Upper lobe of left lung (tissue), 6 donors: ENCODE results near the gene SLCO1B3. TPM values are rescaled to one million over a fixed set of nuclear protein-coding genes. Genes with fewer than 3 reads are reported as not detected.

Source experiments
- ATAC-seq, 2 donors: fragments of 200-7000 bp; cut with Tn5 transposase; one replicate each; pipeline ENCODE4 v1.9.1; 2022; ENCODE audit warnings: mild to moderate bottlenecking in 2 of 2, moderate library complexity in 2 of 2; ENCODE audit not compliant: low FRiP score in 2 of 2
- DNase-seq, 2 donors: peaks; one replicate each; pipeline ENCODE4 v3.0.0-alpha.2; 2019 to 2020
- H3K27ac ChIP-seq, 4 donors: fragments of 200-600 bp; sonication (generic); one replicate each; pipeline ENCODE4 v1.5.1; 2016 to 2019
- H3K27me3 ChIP-seq, 4 donors: fragments of 200-600 bp; sonication (generic); one replicate each; pipeline ENCODE4 v1.5.1; 2017 to 2019
- H3K36me3 ChIP-seq, 4 donors: fragments of 200-600 bp; sonication (generic); one replicate each; pipeline ENCODE4 v1.5.1; 2016 to 2019
- H3K4me1 ChIP-seq, 4 donors: fragments of 200-600 bp; sonication (generic); one replicate each; pipeline ENCODE4 v1.5.1; 2018 to 2019
- H3K4me3 ChIP-seq, 4 donors: fragments of 200-600 bp; sonication (generic); one replicate each; pipeline ENCODE4 v1.5.1; 2017 to 2019; ENCODE audit warnings: mild to moderate bottlenecking in 2 of 4, moderate library complexity in 1 of 4
- H3K9me3 ChIP-seq, 4 donors: fragments of 200-600 bp; sonication (generic); one replicate each; pipeline ENCODE4 v1.5.1; 2018 to 2019
- EP300 ChIP-seq, 4 donors: sonication (generic); formaldehyde crosslinking; IDR thresholded peaks; one replicate each; pipeline ENCODE4 v1.5.1; 2017; ENCODE audit warnings: antibody characterized with exemption in 4 of 4, control low read depth in 2 of 4
- POLR2A ChIP-seq, 4 donors: fragments of 450-650 bp; IDR thresholded peaks; one replicate each; pipeline ENCODE4 v1.5.1; 2016 to 2017; ENCODE audit warnings: antibody characterized with exemption in 4 of 4, mild to moderate bottlenecking in 2 of 4
- POLR2AphosphoS5 ChIP-seq, 2 donors: sonication (generic); formaldehyde crosslinking; IDR thresholded peaks; one replicate each; pipeline ENCODE4 v1.5.1; 2017; ENCODE audit warnings: antibody characterized with exemption in 2 of 2
- WGBS, 2 donors: methylation state at CpG; one replicate each; pipeline ENCODE4 v1.1.5; 2017 to 2018; 5-methylcytosine and 5-hydroxymethylcytosine counted together
- total RNA-seq, 6 donors: library from RNA; depleted of rRNA in 4 of 6; stranded (reverse); fragments of >200 nt in 4 of 6; gene quantifications; one replicate each; pipeline versions ENCODE4 v1.1.0 to v1.2.1, GENCODE V29; 2016 to 2021
- TF ChIP-seq, protein P1 (sequence below), 6 experiments: fragments of 450-650 bp in 4 of 6; fragments of 200-600 bp in 2 of 6; sonication (generic) in 2 of 6; IDR thresholded peaks; one replicate each; pipeline ENCODE4 v1.5.1; 2016 to 2019; ENCODE audit warnings: antibody characterized with exemption in 6 of 6
- donor health status: DM: no; HTN: no; CAD: no; lungs with moderate emphysema.
- donor health status: DM: no; HTN: yes; CAD: no; lungs with severe emphysema.

The SLCO1B3 gene
- total RNA-seq, 6 donors from 2014 or later: 0.13 to 0.86 (median 0.69) TPM; not detected in 3

DNA sequence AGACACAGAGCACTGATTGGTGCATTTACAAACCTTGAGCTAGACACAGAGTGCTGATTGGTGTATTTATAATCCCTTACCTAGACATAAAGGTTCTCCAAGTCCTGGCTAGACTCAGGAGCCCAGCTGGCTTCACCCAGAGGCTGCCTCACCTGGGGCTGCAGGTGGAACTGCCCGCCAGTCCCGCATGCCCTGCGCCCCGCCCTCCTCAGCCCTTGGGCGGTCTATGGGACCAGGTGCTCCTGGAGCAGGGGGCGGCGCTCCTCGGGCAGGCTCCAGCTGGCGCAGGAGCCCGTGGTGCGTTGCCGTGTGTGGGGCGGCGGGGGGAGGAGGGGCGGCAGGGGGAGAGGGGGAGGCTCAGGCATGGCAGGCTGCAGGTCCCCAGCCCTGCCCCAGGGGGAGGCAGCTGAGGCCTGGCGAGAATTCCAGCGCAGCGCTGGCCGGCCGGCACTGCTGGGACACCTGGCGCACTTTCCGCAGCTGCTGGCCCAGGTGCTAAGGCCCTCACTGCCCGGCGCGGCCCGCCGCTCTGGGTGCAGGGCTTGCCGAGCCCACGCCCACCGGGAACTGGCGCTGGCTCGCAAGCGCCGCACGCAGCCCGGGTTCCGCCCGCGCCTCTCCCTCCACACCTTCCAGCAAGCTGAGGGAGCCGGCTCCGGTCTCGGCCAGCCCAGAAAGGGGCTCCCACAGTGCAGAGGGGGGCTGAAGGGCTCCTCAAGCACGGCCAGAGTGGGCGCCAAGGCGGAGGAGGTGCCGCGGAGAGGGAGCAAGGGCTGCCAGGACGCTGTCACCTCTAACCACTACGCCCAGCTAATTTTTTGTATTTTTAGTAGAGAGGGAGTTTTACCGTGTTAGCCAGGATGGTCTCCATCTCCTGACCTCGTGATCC is 3.1 kb upstream of the SLCO1B3 start:
- H3K4me3 ChIP-seq: no peak overlapping the region
- WGBS, 2 donors: 87 to 95% methylated on average over 8 to 41 of the region's 51 CpGs
- H3K36me3 ChIP-seq: no peaks in the 10 kb centered on the region
- H3K4me1 ChIP-seq: no peaks in the 10 kb centered on the region
- TF ChIP-seq POLR2AphosphoS5 (IDR thresholded peaks at IDR 0.05) (no peak), POLR2A (IDR thresholded peaks at IDR 0.05) (no peak), EP300 (IDR thresholded peaks at IDR 0.05) (no peak)
- TF ChIP-seq, protein P1, sequence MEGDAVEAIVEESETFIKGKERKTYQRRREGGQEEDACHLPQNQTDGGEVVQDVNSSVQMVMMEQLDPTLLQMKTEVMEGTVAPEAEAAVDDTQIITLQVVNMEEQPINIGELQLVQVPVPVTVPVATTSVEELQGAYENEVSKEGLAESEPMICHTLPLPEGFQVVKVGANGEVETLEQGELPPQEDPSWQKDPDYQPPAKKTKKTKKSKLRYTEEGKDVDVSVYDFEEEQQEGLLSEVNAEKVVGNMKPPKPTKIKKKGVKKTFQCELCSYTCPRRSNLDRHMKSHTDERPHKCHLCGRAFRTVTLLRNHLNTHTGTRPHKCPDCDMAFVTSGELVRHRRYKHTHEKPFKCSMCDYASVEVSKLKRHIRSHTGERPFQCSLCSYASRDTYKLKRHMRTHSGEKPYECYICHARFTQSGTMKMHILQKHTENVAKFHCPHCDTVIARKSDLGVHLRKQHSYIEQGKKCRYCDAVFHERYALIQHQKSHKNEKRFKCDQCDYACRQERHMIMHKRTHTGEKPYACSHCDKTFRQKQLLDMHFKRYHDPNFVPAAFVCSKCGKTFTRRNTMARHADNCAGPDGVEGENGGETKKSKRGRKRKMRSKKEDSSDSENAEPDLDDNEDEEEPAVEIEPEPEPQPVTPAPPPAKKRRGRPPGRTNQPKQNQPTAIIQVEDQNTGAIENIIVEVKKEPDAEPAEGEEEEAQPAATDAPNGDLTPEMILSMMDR (IDR thresholded peaks at IDR 0.05): no peak
- H3K27ac ChIP-seq: no peak overlapping the region
- DNase-seq: peak in 1 of 2 donors; percentile 75
- no peaks in the 10 kb centered on the region for H3K27me3 ChIP-seq
- ATAC-seq: peak; percentile 17 to 46
- H3K9me3 ChIP-seq: no peaks in the 10 kb centered on the region

DNA sequence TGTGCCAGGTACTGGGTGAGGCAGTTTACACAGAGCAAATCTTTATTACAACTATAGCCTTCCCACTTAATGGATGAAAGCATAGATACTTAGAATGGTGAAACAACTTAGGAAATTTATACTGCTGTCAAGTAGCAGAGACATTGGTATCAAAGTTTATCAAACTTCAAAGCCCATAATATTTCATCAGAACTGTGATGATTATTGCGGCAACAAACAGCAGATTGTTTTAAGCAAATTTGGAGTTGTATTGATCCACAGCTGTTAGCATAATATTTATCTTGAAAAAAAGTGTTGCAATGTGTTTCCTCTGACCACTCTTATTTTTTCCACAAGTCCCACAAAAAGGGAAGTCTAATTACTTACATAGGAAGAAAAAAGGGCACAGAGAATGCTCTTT is 2.0 kb upstream of the SLCO1B3 start:
- no peaks in the 10 kb centered on the region for H3K27me3 ChIP-seq
- no peak for DNase-seq
- TF ChIP-seq POLR2A (IDR thresholded peaks at IDR 0.05) (no peak), POLR2AphosphoS5 (IDR thresholded peaks at IDR 0.05) (no peak), EP300 (IDR thresholded peaks at IDR 0.05) (no peak)
- TF ChIP-seq, protein P1 (IDR thresholded peaks at IDR 0.05): no peak
- H3K4me1 ChIP-seq: no peaks in the 10 kb centered on the region
- no peak overlapping the region for H3K27ac ChIP-seq
- no peak overlapping the region for H3K4me3 ChIP-seq
- H3K36me3 ChIP-seq: no peaks in the 10 kb centered on the region
- WGBS, 2 donors: 47 to 53% methylated on average over 1 of the region's 1 CpG
- ATAC-seq: no peak
- no peaks in the 10 kb centered on the region for H3K9me3 ChIP-seq

DNA sequence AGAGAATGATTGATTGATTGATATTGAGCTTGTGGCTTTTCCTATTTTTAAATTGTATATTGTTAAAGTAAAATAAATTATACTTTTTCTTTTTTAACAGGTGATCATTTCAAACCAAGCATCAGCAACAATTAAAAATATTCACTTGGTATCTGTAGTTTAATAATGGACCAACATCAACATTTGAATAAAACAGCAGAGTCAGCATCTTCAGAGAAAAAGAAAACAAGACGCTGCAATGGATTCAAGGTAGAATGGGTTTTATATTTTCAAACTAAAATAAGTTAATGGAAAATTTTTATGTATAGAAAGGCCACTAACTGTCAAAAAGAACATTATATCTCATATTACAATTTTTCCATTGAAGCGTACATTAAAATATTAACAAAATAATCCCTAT is 5.1 kb downstream of the SLCO1B3 start:
- Histone ChIP-seq H3K27ac (no peak overlapping the region), H3K4me3 (no peak overlapping the region), H3K36me3 (no peaks in the 10 kb centered on the region), H3K9me3 (no peaks in the 10 kb centered on the region), H3K4me1 (no peaks in the 10 kb centered on the region), H3K27me3 (no peaks in the 10 kb centered on the region)
- DNase-seq (no peak), ATAC-seq (no peak)
- TF ChIP-seq POLR2A (IDR thresholded peaks at IDR 0.05) (no peak), POLR2AphosphoS5 (IDR thresholded peaks at IDR 0.05) (no peak), EP300 (IDR thresholded peaks at IDR 0.05) (no peak)
- TF ChIP-seq, protein P1 (IDR thresholded peaks at IDR 0.05): no peak
- 91 to 93% methylated on average over 2 of the region's 2 CpGs for WGBS, 2 donors

DNA sequence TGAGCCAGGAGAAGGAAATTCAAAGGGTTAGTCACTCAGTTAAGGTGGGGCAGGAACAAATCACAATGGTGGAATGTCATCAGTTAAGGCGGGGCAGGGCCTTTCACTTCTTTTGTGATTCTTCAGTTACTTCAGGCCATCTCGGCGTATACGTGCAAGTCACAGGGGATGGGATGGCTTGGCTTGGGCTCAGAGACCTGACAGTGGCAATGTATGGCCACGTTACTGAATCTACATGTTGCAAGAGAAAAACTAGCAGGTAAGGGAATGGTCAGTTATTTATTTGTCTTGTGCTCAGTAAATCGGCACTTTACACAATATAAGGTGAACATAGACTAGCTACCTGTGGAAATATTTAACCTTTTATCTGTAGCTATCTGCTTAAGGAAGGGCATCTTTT is 11.9 kb downstream of the SLCO1B3 start:
- Histone ChIP-seq H3K36me3 (no peaks in the 10 kb centered on the region), H3K27ac (no peak overlapping the region), H3K27me3 (no peaks in the 10 kb centered on the region), H3K4me3 (no peak overlapping the region), H3K4me1 (no peaks in the 10 kb centered on the region), H3K9me3 (no peaks in the 10 kb centered on the region)
- WGBS, 2 donors: 93 to 95% methylated on average over 6 of the region's 6 CpGs
- no peak for DNase-seq
- TF ChIP-seq EP300 (IDR thresholded peaks at IDR 0.05) (no peak), POLR2A (IDR thresholded peaks at IDR 0.05) (no peak), POLR2AphosphoS5 (IDR thresholded peaks at IDR 0.05) (no peak)
- TF ChIP-seq, protein P1 (IDR thresholded peaks at IDR 0.05): no peak
- no peak for ATAC-seq

DNA sequence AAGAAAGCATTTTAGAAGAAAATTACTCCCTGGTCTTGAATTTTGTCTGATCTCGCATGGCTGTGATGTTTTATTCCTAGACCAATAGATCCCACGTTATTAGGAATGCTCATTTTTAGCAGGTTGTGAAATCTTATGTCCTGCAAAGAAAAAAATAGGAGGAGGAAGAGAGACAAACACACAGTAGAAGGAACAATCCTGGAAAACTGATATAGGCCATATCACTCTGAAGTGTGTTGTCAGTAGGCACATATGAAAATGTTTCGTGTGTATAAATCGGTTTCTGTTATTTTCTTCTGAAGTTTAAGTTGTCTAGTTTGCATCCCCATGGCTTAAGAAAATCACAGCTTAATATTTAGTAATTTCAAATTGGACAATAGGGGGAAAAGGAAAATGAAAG is 12.4 kb downstream of the SLCO1B3 start:
- TF ChIP-seq EP300 (IDR thresholded peaks at IDR 0.05) (no peak), POLR2AphosphoS5 (IDR thresholded peaks at IDR 0.05) (no peak)
- WGBS, 2 donors: 65 to 67% methylated on average over 4 of the region's 4 CpGs

More for the DNA sequence above, 12.4 kb downstream of the SLCO1B3 start:
- Histone ChIP-seq H3K4me3 (no peak overlapping the region), H3K4me1 (no peaks in the 10 kb centered on the region), H3K36me3 (no peaks in the 10 kb centered on the region), H3K27ac (no peak overlapping the region), H3K27me3 (no peaks in the 10 kb centered on the region), H3K9me3 (no peaks in the 10 kb centered on the region)
- DNase-seq (no peak), ATAC-seq (no peak)
